ENCODE results near the gene RFX1.

DNA sequence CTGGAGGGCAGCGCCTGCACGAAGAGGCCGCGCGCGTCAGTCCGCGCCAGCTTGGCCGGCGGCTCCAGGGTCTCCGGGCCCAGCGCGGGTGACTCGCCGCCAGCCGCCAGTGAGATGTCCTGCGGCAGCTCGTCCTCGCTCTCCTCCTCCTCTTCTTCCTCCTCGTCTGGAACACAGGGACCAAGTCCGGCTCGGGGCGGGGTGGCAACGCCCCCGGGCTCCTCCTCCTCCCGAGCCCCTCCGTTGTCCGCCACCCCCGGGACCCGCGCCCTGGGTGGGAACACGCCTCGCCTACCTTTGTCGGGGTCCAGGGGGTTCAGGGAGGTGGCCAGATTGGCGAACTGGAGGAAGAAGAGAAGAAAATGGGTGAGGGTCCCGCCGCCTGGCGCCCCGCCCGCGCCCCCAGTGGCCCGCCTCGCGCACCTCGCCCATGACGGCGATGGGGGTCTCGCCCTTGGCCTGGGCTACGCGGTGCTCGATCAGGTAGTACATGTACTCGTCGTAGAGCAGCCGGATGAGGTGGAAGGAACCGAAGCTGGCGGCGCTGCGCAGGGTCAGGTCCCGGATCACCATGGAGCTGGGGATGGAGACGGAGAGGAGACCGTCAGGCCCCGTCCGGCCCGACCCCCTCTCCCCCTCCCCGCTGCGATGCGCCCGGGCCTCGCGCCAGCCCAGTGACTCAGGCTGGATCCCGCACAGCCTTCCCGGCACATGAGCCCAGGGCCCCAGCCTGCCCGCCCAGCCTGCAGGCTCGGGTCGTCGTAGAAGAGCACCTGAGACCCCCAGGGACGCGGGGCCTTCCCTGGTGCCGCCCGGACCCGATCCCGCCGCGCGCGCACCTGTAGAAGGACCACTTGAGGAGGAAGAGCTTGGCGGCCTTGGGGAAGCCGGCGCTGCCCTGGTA is 43.2 kb downstream of the RFX1 start:
- no peak for TF ChIP-seq CTCF (conservative IDR thresholded peaks at IDR 0.05)
- no peak for TF ChIP-seq ZFX (IDR thresholded peaks at IDR 0.05)
